ENCODE results near the gene FBXO42. TPM values are rescaled to one million over a fixed set of nuclear protein-coding genes. Genes with fewer than 3 reads are reported as not detected.

Gene FBXO42
- total RNA-seq, 1 experiment from 2014 or later: 21.9 TPM

DNA sequence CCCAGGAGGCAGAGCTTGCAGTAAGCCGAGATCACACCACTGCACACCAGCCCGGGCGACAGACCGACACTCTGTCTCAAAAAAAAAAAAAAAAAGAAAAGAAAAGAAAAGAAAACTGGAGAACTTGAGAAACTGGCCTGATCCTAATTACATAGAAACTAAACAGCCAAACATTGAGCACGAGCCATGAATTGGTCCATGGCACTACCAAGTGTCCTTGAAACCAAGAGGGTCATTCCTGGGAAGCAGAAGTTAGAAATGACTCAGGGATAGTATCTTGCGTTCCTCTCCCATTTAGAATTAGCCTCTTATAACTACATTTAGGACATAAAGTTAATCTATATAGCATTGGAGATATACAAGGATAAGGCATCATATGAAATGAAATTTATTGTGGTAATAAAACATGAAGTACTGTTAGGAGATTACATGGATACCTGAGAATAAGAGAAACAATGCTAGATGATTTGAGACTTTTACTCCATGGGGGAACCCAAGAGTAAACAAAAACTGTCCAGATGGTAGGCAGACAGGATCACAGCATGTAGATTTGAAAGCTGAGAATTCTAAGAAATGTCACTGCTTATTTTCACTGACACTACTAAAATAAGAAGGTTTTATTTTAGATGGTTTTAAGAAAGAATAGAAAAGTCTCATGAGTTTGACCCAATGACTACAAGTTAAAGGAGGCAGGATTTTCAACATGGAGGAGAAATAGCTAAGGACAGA lies 75.8 kb downstream of the FBXO42 start:
- TF ChIP-seq, protein P1, sequence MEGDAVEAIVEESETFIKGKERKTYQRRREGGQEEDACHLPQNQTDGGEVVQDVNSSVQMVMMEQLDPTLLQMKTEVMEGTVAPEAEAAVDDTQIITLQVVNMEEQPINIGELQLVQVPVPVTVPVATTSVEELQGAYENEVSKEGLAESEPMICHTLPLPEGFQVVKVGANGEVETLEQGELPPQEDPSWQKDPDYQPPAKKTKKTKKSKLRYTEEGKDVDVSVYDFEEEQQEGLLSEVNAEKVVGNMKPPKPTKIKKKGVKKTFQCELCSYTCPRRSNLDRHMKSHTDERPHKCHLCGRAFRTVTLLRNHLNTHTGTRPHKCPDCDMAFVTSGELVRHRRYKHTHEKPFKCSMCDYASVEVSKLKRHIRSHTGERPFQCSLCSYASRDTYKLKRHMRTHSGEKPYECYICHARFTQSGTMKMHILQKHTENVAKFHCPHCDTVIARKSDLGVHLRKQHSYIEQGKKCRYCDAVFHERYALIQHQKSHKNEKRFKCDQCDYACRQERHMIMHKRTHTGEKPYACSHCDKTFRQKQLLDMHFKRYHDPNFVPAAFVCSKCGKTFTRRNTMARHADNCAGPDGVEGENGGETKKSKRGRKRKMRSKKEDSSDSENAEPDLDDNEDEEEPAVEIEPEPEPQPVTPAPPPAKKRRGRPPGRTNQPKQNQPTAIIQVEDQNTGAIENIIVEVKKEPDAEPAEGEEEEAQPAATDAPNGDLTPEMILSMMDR (IDR thresholded peaks at IDR 0.05; ENCODE audit: unreplicated experiment): no peak
- POLR2A ChIA-PET: no interaction called here
- Mint-ChIP-seq H3K9me3 (ENCODE audit: unreplicated experiment) (no peaks in the 10 kb centered on the region), H3K36me3 (ENCODE audit: insufficient read depth, unreplicated experiment) (peaks cover 30% of the 10 kb centered on the region), H3K27me3 (ENCODE audit: insufficient read depth, unreplicated experiment) (no peaks in the 10 kb centered on the region), H3K27ac (ENCODE audit: low read depth, unreplicated experiment) (no peak overlapping the region), H3K4me3 (ENCODE audit: unreplicated experiment) (no peak overlapping the region), H3K4me1 (ENCODE audit: insufficient read depth, unreplicated experiment) (no peaks in the 10 kb centered on the region)
- BruUV-seq (replicated peaks): no TSS peak
- intact Hi-C loops (cut with micrococcal nuclease): no loop called here
- no peak for DNase-seq (ENCODE audit: unreplicated experiment)
- CTCF ChIA-PET: interaction anchor here (0.7 kb wide), 1 partner anchor 56 kb away, joined by 3 read pairs; no protein-coding TSS in a partner anchor

DNA sequence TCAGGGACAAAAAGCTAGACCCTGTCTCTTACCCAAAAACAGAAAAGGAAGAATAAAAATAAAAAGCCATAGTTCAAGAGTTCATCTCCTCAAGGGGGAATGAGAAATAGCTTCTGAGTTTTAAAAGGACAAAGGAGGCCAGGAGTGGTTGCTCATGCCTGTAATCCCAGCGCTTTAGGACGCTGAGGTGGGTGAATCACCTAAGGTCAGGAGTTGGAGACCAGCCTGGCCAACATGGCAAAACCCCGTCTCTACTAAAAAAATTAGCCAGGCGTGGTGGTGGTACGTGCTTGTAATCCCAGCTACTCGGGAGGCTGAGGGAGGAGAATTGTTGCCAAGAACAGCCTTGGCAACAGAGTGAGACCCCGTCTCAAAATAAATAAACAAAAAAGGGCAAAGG lies 76.7 kb downstream of the FBXO42 start:
- Mint-ChIP-seq H3K4me3 (ENCODE audit: unreplicated experiment) (no peak overlapping the region), H3K36me3 (ENCODE audit: insufficient read depth, unreplicated experiment) (peaks cover 24% of the 10 kb centered on the region), H3K4me1 (ENCODE audit: insufficient read depth, unreplicated experiment) (no peaks in the 10 kb centered on the region), H3K9me3 (ENCODE audit: unreplicated experiment) (no peaks in the 10 kb centered on the region), H3K27me3 (ENCODE audit: insufficient read depth, unreplicated experiment) (no peaks in the 10 kb centered on the region), H3K27ac (ENCODE audit: low read depth, unreplicated experiment) (no peak overlapping the region)
- POLR2A ChIA-PET: no interaction called here
- no TSS peak for BruUV-seq (replicated peaks)
- intact Hi-C loops (cut with micrococcal nuclease): no loop called here
- TF ChIP-seq, protein P1 (IDR thresholded peaks at IDR 0.05; ENCODE audit: unreplicated experiment): no peak
- CTCF ChIA-PET: interaction anchor here (0.9 kb wide), 1 partner anchor 87 kb away, joined by 7 read pairs; no protein-coding TSS in a partner anchor
- DNase-seq (ENCODE audit: unreplicated experiment): no peak

DNA sequence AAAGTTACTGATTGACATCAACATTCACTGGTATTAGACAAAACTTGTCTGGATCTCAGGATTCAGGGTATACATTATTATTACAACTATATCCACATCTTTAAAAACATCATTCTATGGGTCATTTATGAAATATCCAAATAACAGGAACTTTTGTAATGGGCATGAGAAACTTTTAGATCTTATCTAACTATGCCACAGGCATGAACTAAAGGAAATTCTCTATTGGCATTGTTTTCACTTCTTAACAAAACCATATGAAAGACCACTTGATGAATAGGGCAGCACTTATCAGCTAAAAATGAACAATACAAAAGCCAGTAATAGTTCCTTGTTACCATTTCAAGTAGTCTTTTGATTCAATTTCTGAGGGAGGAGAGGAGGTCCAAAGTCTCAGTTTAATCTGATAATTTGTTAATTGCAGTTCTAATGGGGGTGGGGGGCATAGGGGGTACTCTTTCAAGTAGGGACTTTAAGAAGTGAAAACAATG lies 84.5 kb downstream of the FBXO42 start:
- POLR2A ChIA-PET: no interaction called here
- no peaks in the 10 kb centered on the region for H3K36me3 Mint-ChIP-seq (ENCODE audit: insufficient read depth, unreplicated experiment)
- H3K9me3 Mint-ChIP-seq (ENCODE audit: unreplicated experiment): no peaks in the 10 kb centered on the region
- H3K27ac Mint-ChIP-seq (ENCODE audit: low read depth, unreplicated experiment): no peak overlapping the region
- H3K4me1 Mint-ChIP-seq (ENCODE audit: insufficient read depth, unreplicated experiment): no peaks in the 10 kb centered on the region
- TF ChIP-seq, protein P1 (IDR thresholded peaks at IDR 0.05; ENCODE audit: unreplicated experiment): no peak
- intact Hi-C loops (cut with micrococcal nuclease): no loop called here
- no peak overlapping the region for H3K4me3 Mint-ChIP-seq (ENCODE audit: unreplicated experiment)
- H3K27me3 Mint-ChIP-seq (ENCODE audit: insufficient read depth, unreplicated experiment): no peaks in the 10 kb centered on the region
- BruUV-seq (replicated peaks): no TSS peak
- CTCF ChIA-PET: interaction anchor here (1.0 kb wide), 1 partner anchor 95 kb away, joined by 3 read pairs; no protein-coding TSS in a partner anchor
- DNase-seq (ENCODE audit: unreplicated experiment): no peak

DNA sequence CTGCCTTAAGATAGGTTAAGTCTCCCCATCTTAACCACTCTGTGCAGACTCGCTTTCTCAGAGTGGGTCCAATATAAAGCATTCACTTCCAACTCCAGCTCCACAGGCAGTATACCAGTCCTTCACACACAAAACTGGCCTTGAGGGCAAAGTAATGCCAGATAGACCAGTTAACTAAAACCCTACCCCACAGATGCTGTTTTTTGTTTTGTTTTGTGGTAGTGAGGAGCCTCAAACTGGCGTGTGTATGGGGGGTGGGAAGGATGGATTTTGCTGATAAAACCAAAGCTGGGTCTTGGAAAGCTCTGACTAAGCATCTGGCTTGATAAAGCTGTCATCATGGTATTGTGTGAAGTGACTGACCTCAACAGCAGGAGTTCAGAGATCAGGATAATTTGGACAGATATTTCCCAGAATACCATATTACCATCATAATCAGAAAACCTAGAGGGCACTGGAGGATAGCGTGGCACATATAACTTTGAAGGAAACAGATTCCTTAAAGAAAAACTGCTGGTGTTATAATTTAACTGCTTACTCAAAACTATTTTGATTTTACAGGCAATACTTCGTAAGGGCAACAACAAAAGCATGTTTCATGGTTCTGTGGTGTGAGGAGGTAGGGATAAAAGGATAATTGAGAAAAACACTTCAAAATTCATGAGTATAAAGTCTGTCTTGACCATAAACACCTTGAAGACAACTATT lies 85.7 kb downstream of the FBXO42 start:
- Mint-ChIP-seq H3K9me3 (ENCODE audit: unreplicated experiment) (no peaks in the 10 kb centered on the region), H3K27me3 (ENCODE audit: insufficient read depth, unreplicated experiment) (no peaks in the 10 kb centered on the region), H3K36me3 (ENCODE audit: insufficient read depth, unreplicated experiment) (no peaks in the 10 kb centered on the region), H3K4me3 (ENCODE audit: unreplicated experiment) (no peak overlapping the region), H3K4me1 (ENCODE audit: insufficient read depth, unreplicated experiment) (no peaks in the 10 kb centered on the region), H3K27ac (ENCODE audit: low read depth, unreplicated experiment) (no peak overlapping the region)
- DNase-seq (ENCODE audit: unreplicated experiment): no peak
- TF ChIP-seq, protein P1 (IDR thresholded peaks at IDR 0.05; ENCODE audit: unreplicated experiment): no peak
- intact Hi-C loops (cut with micrococcal nuclease): no loop called here
- CTCF ChIA-PET: interaction anchor here (1.9 kb wide), 1 partner anchor 96 kb away, joined by 6 read pairs; no protein-coding TSS in a partner anchor
- no TSS peak for BruUV-seq (replicated peaks)
- POLR2A ChIA-PET: interaction anchor here (1.0 kb wide), 1 partner anchor 12 kb away, joined by 3 read pairs; no protein-coding TSS in a partner anchor
